Measurements from ENCODE around the gene RSPO4. TPM values are rescaled to one million over a fixed set of nuclear protein-coding genes. Genes with fewer than 3 reads are reported as not detected.

Gene RSPO4
- total and polyA plus RNA-seq, 2 experiments from 2014 or later: 2.8 to 4.5 TPM

DNA sequence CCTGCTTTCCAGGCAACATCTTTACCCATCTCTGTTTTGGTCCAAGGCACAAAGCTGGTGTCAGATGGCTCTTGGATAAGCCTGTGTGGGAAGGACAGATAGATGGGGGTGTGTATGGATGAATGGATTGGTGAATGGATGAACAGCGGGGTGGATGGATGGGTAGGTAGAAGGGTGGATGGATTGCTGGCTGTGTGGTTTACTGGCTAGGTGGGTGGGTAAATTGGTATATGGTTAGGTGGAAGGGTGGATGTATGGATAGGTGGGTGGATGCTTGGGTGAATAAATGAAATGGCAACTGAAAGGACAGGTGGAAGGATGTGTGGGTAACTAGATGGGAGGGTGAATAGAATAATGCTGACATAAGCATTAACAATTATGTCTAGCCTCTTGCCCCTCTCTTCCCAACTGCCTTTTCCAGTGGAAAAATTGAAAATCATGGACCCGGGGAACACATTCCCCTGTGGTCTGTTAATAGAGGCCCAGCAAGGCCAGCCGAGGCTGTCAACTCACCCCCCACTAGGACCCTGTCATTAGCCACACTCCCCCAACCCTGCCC, 43.8 kb upstream of the RSPO4 start:
- no peaks in the 10 kb centered on the region for H4K20me1 ChIP-seq (replicated peaks; ENCODE audit: insufficient read depth)
- no peak overlapping the region for H3K4me2 ChIP-seq
- no peaks in the 10 kb centered on the region for H3F3A ChIP-seq (replicated peaks; ENCODE audit: low read depth)
- H3K36me3 Mint-ChIP-seq (ENCODE audit: low read depth): no peaks in the 10 kb centered on the region
- no peaks in the 10 kb centered on the region; the same call in 2 of the 3 replicates for H3K4me1 Mint-ChIP-seq
- TF ChIP-seq POLR2AphosphoS5 (IDR thresholded peaks at IDR 0.05; ENCODE audit: low read depth) (no peak), JUNB (IDR thresholded peaks at IDR 0.05; ENCODE audit: unreplicated experiment) (no peak), NANOG (IDR thresholded peaks at IDR 0.05; ENCODE audit: borderline replicate concordance) (no peak), ZNF114 (CRISPR knock-in tag; IDR thresholded peaks at IDR 0.05) (no peak), ETS1 (IDR thresholded peaks at IDR 0.05) (no peak), ZNF331 (CRISPR knock-in tag; IDR thresholded peaks at IDR 0.05; ENCODE audit: low read depth) (no peak), EZH2phosphoT487 (IDR thresholded peaks at IDR 0.05; ENCODE audit: unreplicated experiment) (no peak), CTCF (conservative IDR thresholded peaks at IDR 0.05; ENCODE audit: low read depth in 2 of 2) (no peak), EZH2 (IDR thresholded peaks at IDR 0.05; ENCODE audit: low read depth, unreplicated experiment) (no peak), CREB1 (CRISPR knock-in tag; IDR thresholded peaks at IDR 0.05; ENCODE audit: low read depth) (no peak), STAT1 (IDR thresholded peaks at IDR 0.05; ENCODE audit: unreplicated experiment) (no peak)
- TF ChIP-seq, protein P1, sequence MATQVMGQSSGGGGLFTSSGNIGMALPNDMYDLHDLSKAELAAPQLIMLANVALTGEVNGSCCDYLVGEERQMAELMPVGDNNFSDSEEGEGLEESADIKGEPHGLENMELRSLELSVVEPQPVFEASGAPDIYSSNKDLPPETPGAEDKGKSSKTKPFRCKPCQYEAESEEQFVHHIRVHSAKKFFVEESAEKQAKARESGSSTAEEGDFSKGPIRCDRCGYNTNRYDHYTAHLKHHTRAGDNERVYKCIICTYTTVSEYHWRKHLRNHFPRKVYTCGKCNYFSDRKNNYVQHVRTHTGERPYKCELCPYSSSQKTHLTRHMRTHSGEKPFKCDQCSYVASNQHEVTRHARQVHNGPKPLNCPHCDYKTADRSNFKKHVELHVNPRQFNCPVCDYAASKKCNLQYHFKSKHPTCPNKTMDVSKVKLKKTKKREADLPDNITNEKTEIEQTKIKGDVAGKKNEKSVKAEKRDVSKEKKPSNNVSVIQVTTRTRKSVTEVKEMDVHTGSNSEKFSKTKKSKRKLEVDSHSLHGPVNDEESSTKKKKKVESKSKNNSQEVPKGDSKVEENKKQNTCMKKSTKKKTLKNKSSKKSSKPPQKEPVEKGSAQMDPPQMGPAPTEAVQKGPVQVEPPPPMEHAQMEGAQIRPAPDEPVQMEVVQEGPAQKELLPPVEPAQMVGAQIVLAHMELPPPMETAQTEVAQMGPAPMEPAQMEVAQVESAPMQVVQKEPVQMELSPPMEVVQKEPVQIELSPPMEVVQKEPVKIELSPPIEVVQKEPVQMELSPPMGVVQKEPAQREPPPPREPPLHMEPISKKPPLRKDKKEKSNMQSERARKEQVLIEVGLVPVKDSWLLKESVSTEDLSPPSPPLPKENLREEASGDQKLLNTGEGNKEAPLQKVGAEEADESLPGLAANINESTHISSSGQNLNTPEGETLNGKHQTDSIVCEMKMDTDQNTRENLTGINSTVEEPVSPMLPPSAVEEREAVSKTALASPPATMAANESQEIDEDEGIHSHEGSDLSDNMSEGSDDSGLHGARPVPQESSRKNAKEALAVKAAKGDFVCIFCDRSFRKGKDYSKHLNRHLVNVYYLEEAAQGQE (IDR thresholded peaks at IDR 0.05; ENCODE audit: unreplicated experiment): no peak
- TF ChIP-seq, protein P2, sequence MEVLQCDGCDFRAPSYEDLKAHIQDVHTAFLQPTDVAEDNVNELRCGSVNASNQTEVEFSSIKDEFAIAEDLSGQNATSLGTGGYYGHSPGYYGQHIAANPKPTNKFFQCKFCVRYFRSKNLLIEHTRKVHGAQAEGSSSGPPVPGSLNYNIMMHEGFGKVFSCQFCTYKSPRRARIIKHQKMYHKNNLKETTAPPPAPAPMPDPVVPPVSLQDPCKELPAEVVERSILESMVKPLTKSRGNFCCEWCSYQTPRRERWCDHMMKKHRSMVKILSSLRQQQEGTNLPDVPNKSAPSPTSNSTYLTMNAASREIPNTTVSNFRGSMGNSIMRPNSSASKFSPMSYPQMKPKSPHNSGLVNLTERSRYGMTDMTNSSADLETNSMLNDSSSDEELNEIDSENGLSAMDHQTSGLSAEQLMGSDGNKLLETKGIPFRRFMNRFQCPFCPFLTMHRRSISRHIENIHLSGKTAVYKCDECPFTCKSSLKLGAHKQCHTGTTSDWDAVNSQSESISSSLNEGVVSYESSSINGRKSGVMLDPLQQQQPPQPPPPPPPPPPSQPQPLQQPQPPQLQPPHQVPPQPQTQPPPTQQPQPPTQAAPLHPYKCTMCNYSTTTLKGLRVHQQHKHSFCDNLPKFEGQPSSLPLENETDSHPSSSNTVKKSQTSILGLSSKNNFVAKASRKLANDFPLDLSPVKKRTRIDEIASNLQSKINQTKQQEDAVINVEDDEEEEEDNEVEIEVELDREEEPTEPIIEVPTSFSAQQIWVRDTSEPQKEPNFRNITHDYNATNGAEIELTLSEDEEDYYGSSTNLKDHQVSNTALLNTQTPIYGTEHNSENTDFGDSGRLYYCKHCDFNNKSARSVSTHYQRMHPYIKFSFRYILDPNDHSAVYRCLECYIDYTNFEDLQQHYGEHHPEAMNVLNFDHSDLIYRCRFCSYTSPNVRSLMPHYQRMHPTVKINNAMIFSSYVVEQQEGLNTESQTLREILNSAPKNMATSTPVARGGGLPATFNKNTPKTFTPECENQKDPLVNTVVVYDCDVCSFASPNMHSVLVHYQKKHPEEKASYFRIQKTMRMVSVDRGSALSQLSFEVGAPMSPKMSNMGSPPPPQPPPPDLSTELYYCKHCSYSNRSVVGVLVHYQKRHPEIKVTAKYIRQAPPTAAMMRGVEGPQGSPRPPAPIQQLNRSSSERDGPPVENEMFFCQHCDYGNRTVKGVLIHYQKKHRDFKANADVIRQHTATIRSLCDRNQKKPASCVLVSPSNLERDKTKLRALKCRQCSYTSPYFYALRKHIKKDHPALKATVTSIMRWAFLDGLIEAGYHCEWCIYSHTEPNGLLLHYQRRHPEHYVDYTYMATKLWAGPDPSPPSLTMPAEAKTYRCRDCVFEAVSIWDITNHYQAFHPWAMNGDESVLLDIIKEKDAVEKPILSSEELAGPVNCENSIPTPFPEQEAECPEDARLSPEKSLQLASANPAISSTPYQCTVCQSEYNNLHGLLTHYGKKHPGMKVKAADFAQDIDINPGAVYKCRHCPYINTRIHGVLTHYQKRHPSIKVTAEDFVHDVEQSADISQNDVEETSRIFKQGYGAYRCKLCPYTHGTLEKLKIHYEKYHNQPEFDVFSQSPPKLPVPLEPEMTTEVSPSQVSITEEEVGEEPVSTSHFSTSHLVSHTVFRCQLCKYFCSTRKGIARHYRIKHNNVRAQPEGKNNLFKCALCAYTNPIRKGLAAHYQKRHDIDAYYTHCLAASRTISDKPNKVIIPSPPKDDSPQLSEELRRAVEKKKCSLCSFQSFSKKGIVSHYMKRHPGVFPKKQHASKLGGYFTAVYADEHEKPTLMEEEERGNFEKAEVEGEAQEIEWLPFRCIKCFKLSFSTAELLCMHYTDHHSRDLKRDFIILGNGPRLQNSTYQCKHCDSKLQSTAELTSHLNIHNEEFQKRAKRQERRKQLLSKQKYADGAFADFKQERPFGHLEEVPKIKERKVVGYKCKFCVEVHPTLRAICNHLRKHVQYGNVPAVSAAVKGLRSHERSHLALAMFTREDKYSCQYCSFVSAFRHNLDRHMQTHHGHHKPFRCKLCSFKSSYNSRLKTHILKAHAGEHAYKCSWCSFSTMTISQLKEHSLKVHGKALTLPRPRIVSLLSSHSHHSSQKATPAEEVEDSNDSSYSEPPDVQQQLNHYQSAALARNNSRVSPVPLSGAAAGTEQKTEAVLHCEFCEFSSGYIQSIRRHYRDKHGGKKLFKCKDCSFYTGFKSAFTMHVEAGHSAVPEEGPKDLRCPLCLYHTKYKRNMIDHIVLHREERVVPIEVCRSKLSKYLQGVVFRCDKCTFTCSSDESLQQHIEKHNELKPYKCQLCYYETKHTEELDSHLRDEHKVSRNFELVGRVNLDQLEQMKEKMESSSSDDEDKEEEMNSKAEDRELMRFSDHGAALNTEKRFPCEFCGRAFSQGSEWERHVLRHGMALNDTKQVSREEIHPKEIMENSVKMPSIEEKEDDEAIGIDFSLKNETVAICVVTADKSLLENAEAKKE (CRISPR knock-in tag; IDR thresholded peaks at IDR 0.05): no peak
- H3K9me3 Mint-ChIP-seq: no peaks in the 10 kb centered on the region; the same call in 2 of the 3 replicates
- H2AFZ ChIP-seq: no peak overlapping the region
- ATAC-seq (no peak), DNase-seq (ENCODE audit: low spot score) (no peak)
- H3K4me3 ChIP-seq: no peak overlapping the region
- no peaks in the 10 kb centered on the region for H3K4me1 ChIP-seq (ENCODE audit: insufficient read depth)
- H3K9me2 ChIP-seq (ENCODE audit: insufficient read depth): peaks cover 5% of the 10 kb centered on the region; the same call in 1 of the 2 replicates
- H3K79me2 ChIP-seq (replicated peaks; ENCODE audit: insufficient read depth): no peaks in the 10 kb centered on the region
- H3K4me3 Mint-ChIP-seq: no peak overlapping the region
- no peak overlapping the region for H3K27ac ChIP-seq (ENCODE audit: low read depth)
- no peak overlapping the region for H3K27ac Mint-ChIP-seq
- H3K36me3 ChIP-seq (ENCODE audit: insufficient read depth): no peaks in the 10 kb centered on the region
- peaks cover 9% of the 10 kb centered on the region for H3K27me3 Mint-ChIP-seq (ENCODE audit: insufficient read depth, low read depth, poor library complexity)
- H3K27me3 ChIP-seq (ENCODE audit: insufficient read depth): no peaks in the 10 kb centered on the region

Measured in GM23338 (cell line).